ENCODE data around the gene GUSB. TPM values are rescaled to one million over a fixed set of nuclear protein-coding genes. Genes with fewer than 3 reads are reported as not detected.

Gene GUSB
- total and polyA plus RNA-seq, 9 of the 15 experiments (the other 6 are each of a cell fraction or from before 2014, with no cell fraction given), result 22.7 to 102 (median 60.1) TPM

DNA sequence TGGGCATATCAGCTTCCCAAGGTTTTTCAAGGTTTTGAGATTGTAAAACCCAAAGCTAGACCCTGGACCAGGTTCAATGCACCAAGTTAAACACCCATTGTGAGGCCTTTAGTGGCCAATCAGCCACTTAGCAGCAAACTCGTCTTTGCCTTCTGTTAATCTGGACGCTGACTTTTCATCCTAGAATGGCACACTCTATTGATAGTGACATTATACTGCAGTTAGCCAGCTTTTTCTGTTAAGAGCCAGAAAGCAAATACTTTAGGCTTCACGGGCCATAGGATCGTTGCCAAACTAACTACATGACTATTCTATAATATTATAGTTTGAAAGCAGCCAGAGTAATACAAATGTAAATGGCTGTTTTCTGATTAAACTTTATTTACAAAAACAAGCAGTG lies 57.8 kb downstream of the GUSB start:
- Histone ChIP-seq H3K27ac (ENCODE audit: extremely low read depth, low read depth, low read length) (no peak overlapping the region), H3K4me3 (no peak overlapping the region), H3K4me1 (replicated peaks in 1 of 2; ENCODE audit: control insufficient read depth in 2 of 2, insufficient read depth in 2 of 2, low read length in 2 of 2) (peaks cover 9 to 34% of the 10 kb centered on the region in 2 experiments; a peak in 4 of 5 replicates), H3K9me1 (ENCODE audit: control insufficient read depth, insufficient read depth, low read length) (no peaks in the 10 kb centered on the region), H3K4me2 (ENCODE audit: insufficient read depth, low read length) (no peak overlapping the region), H3K27me3 (ENCODE audit: control insufficient read depth in 2 of 2, insufficient read depth in 2 of 2, low read length in 2 of 2) (no peaks in the 10 kb centered on the region), H4K20me1 (replicated peaks; ENCODE audit: control insufficient read depth, insufficient read depth, low read length) (0 out of 2 replicates have a peak, but pooled peaks cover 2% of the 10 kb centered on the region), H2AFZ (ENCODE audit: low read depth, low read length) (no peak overlapping the region), H3K79me2 (ENCODE audit: control insufficient read depth, insufficient read depth, low read length) (peaks cover 51% of the 10 kb centered on the region), H3K36me3 (ENCODE audit: control insufficient read depth, insufficient read depth, low read length) (no peaks in the 10 kb centered on the region; the same call in 1 of the 3 replicates), H3K9me3 (replicated peaks; ENCODE audit: control insufficient read depth, insufficient read depth, low read depth, low read length) (no peaks in the 10 kb centered on the region), H3K9ac (ENCODE audit: insufficient read depth in 1 of 2, low read depth in 2 of 2, low read length in 2 of 2) (no peak overlapping the region)
- ChIA-PET POLR2A (no interaction called here), CTCF (ENCODE audit: low intra/inter-chr PET ratio) (no interaction called here)
- FAIRE-seq, result no peak
- intact Hi-C loops (cut with micrococcal nuclease), result no loop called here
- ATAC-seq, result no peak
- BruUV-seq (replicated peaks), result no TSS peak
- TF ChIP-seq ZNF23 (CRISPR knock-in tag; IDR thresholded peaks at IDR 0.05) (no peak), ATF7 (IDR thresholded peaks at IDR 0.05) (no peak)
- TF ChIP-seq, protein P1, sequence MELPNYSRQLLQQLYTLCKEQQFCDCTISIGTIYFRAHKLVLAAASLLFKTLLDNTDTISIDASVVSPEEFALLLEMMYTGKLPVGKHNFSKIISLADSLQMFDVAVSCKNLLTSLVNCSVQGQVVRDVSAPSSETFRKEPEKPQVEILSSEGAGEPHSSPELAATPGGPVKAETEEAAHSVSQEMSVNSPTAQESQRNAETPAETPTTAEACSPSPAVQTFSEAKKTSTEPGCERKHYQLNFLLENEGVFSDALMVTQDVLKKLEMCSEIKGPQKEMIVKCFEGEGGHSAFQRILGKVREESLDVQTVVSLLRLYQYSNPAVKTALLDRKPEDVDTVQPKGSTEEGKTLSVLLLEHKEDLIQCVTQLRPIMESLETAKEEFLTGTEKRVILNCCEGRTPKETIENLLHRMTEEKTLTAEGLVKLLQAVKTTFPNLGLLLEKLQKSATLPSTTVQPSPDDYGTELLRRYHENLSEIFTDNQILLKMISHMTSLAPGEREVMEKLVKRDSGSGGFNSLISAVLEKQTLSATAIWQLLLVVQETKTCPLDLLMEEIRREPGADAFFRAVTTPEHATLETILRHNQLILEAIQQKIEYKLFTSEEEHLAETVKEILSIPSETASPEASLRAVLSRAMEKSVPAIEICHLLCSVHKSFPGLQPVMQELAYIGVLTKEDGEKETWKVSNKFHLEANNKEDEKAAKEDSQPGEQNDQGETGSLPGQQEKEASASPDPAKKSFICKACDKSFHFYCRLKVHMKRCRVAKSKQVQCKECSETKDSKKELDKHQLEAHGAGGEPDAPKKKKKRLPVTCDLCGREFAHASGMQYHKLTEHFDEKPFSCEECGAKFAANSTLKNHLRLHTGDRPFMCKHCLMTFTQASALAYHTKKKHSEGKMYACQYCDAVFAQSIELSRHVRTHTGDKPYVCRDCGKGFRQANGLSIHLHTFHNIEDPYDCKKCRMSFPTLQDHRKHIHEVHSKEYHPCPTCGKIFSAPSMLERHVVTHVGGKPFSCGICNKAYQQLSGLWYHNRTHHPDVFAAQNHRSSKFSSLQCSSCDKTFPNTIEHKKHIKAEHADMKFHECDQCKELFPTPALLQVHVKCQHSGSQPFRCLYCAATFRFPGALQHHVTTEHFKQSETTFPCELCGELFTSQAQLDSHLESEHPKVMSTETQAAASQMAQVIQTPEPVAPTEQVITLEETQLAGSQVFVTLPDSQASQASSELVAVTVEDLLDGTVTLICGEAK (IDR thresholded peaks at IDR 0.05), result 0 out of 2 replicates have a peak, but pooled peaks have one; percentile 34
- TF ChIP-seq, protein P1 (CRISPR knock-in tag; IDR thresholded peaks at IDR 0.05), result no peak
- DNase-seq (ENCODE audit: extremely low read depth in 1 of 4, low spot score in 3 of 4), result no peak
- 73% methylated on average over 4 of the region's 4 CpGs for WGBS (ENCODE audit: insufficient coverage, low coverage, missing lambda C conversion rate)
- in situ Hi-C loops (cut with MboI), result no loop called here

Data from K562 (cell line).